HG03045 (cell line): ENCODE data around the gene SPEM2.

ENCODE experiments used
- ATAC-seq: cut with Tn5 transposase; IDR thresholded peaks from one replicate; pipeline ENCODE4 v1.9.1; 2021; ENCODE audit warnings: mild to moderate bottlenecking, moderate library complexity; ENCODE audit not compliant: unreplicated experiment

The SPEM2 gene

DNA sequence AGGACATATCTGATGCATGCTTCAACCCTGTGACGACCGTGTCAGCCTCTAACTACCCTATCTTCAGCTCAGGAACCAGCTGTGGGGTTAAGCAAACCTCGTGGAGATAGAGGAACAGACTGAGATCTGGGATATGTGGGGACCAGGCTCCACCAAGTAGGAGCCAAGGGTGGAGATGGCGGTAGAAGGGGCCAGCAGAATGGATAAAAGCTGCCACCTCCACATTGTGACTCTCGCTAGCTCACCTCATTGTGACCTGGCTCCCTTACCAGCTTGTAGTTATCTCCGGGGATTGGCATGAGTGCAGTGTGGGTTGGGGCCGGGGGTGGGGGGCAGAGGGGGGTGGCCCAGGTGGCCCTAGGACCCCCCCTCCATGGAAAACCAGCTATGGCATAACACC is at the start of gene SPEM2:
SPEM2 (plus strand) TSS at position 301 of the 400 bp plus-strand sequence; CDS start at position 374, 73 bp downstream.
- no peak for ATAC-seq

DNA sequence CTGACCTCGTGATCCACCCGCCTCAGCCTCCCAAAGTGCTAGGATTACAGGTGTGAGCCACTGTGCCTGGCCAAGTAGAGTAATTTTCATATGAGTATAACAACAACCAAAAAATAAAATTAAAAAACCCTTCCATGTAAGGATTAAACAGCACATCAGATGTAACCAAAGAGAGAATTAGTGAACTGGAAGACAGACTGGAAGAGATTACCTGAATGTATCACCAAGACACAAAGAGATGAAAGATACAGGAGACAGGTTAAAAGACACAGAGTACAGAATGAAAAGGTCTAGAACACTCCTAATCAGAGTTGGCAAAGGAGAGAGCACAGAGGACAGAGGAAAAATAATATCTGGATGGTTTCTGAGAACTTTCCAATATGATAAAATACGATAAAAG is 46.3 kb upstream of the SPEM2 start:
- no peak for ATAC-seq

DNA sequence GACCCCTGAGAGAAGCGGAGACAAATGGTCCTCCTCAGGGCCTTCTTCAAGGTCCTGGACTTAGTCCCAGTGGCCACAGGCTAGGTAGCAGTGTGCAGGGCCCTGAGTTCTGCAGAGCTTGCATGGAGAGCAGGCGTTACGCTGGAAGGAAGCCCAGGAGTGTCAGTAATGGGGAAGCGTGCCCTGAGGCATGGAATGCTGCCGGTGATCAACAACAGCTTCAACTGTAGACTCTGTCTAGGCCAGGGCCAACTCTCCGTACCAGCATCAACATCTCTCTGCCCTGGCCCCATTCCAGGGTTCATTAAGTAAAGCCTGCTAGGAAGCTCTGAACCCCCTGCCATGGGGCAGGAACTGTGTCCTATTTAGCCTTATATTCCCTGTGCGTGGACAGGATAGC is 45.1 kb upstream of the SPEM2 start:
- ATAC-seq, result no peak

DNA sequence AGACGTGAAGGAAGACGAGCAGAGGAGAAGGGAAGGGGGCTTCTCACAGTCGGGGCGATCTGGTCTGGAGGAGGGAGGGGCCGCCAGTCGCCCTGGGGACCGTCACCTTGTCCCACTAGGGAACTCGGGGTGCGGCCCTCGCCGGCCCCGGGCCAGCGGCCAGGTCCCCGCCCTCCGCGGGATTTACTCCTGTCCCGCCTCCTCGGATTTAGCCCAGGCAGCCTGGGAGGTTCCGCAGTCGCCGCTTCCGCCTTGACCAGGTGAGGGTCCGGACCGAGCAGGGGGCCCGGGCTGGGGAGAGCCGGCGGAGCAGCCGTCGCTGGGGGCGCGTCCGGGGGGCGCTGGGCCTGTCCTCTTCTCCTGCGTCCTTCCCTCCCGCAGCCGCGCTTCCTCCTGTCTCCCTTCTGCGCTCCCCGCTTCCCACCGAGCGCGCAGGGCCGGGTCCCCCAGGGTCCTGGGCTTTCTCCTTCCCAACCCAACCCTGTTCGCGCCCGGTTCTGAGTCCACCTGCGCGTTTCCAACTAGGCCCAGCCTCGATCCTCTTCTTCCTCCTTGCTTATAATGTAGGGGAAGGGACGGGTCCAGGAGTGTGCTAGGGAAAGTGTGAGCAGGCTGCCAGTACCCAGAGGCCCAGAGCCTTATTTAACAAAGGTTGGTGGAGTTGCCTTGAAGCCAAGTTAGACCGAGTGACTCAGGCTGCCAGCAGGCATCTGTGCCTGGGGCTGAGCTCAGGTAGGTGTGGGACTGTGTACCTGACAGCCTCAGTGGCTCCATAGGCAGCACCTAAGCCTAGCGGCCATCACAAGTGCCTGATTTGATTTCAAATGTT is 44.3 kb upstream of the SPEM2 start, which contains the start of gene TNK1:
TNK1 (plus strand) TSS at position 235 of the 829 bp plus-strand sequence. CDS start 1,838 bp downstream, outside the sequence.
- no peak for ATAC-seq

DNA sequence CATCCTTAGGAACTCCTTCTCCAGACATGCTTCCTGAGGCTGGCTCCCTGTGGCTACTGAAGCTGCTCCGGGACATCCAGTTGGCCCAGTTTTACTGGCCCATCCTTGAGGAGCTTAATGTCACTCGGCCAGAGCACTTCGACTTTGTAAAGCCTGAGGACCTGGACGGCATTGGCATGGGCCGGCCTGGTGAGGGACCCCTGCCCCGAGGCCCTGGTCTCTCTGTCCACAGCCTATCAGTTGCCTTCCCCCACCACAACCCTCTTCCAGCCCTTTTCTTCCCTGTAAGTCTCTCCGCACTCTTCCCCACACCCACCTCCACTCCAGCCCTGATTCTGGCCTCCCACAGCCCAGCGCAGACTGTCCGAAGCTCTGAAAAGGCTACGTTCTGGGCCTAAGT is 42.5 kb upstream of the SPEM2 start:
- ATAC-seq, result no peak

DNA sequence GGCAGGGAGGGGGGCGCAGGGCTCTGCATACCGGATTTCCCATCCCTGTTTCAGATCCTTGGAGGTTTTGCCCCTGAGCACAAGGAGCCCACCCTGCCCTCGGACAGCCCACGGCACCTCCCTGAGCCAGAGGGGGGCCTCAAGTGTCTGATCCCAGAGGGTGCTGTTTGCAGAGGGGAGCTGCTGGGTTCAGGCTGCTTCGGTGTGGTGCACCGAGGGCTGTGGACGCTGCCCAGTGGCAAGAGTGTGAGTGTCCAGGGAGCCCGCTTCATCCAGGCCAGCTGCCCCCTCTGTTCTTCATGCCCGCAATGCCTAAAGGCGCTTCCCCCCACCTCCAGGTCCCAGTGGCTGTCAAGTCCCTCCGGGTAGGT is 42.1 kb upstream of the SPEM2 start:
- no peak for ATAC-seq

DNA sequence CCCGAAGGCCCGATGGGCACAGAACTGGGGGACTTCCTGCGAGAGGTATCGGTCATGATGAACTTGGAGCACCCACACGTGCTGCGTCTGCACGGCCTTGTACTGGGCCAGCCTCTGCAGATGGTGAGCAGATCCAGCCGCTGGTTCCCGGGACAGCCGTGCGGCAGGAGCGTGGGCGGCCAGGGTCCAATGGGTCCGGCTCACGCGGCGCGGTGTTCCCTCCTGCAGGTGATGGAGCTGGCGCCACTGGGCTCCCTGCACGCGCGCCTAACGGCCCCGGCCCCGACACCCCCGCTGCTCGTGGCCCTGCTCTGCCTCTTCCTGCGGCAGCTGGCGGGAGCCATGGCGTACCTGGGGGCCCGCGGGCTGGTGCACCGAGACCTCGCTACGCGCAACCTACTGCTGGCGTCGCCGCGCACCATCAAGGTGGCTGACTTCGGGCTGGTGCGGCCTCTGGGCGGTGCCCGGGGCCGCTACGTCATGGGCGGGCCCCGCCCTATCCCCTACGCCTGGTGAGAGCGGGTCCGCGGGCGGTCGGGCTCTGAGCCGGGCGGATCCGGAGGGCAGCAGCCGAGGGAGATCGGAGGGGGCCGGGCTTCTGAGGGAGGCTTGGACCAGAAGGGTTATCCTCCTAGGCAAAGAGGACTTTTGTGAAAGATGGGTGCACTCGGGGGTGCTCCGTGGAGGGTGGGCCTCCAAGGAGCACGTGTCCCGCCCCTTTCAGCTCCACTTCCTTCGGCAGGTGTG is 41.5 kb upstream of the SPEM2 start:
- ATAC-seq, result peak; percentile 63

DNA sequence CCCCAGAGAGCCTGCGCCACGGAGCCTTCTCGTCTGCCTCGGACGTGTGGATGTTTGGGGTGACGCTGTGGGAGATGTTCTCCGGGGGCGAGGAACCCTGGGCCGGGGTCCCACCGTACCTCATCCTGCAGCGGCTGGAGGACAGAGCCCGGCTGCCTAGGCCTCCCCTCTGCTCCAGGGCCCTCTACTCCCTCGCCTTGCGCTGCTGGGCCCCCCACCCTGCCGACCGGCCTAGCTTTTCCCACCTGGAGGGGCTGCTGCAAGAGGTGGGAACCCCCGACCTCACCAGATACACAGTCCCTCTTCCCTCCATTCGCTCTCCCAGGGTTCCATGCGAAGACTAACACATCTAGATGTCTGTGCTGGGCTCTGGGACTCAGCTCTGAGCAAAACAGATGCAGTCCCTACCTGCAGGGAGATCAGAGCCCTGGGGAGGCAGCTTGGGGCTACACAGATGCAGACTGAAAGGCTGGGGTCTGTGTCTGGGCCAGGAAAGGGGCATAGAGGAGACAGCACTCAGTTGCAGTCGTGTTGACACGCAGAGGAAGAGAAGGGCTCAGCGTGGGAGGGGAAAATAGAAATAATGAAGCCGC is 40.8 kb upstream of the SPEM2 start:
- ATAC-seq, result no peak

DNA sequence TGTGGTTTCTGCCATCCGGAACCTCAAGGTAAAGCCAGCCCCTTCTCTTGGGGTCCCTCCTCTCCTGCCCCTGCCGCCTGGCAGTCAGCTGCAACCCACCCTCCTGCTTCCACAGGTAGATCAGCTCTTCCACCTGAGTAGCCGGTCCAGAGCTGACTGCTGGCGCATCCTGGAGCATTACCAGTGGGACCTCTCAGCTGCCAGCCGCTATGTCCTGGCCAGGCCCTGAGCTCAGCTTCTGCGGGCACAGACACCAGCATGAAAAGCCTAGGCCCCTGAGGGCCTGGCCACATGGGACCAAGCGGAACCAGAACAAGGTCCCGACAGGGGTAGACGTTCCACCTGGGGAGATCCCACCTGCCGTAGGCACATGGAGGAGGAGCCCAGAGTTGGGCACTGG is 36.6 kb upstream of the SPEM2 start:
- ATAC-seq, result no peak

DNA sequence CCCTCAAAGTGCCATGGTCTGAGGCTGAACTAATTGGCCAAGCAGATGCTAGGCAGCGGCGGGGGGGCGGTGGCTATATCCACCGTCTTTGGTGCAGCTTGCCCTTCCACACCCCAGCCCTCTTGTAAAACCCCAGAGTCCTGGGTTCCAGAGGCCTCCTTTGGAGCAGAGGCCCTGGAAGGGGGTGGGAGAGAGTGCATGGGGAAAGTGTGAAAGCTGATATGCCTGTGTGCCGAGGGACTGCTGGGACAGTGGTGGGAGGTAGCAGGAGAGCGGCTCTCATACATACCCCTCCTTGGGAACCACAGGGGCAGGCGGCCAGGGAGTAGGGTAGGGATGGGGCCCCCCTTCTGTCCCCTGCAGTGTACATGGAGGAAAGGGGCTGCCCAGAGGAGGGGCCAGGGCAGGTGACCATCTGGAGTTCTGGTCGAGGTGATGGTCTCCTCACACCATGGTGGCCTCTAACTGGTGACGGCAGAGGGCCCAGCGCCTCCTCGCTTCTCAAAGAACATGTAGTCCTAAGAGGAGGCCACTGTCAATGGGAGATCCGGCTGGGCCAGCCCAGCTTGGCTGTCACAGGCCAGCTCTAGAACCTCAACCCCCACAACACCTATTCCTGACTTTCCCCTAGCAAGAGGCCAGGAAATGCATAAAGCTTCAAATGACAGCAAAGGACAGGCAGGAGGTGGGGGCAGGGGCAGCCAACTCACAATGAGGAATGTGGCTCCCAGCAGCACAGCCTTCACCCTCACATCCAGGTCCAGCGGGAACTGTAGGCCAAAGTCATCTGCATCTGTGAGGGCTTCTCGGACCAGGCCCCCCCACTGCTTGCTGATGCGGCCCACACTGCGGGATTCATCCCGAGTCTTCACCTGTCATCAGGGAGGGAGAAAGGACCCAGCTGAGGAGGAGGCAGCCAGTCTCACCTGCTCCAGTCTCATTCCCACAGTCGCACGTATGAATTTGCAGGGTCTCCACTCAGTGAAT is 35.2 kb upstream of the SPEM2 start:
- ATAC-seq, result no peak

DNA sequence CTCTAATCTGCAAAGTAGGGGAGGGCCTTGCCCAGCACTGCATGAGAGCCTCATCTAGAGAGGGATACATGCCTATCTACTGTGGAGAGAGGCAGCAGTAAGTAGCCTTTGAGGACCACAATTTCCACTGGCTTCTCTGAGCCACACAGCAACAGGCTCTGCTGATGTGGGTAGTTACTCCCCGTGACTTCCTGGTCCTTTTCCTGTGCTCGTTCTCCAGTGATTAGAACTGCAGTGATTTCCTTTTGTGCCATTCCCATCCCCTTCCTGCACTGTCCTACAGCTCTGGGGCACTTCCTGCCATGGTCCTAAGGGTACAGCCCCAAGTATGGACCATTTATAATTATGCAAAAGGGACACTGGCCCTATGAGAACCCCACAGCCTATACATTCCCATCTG is 34.1 kb upstream of the SPEM2 start:
- no peak for ATAC-seq

DNA sequence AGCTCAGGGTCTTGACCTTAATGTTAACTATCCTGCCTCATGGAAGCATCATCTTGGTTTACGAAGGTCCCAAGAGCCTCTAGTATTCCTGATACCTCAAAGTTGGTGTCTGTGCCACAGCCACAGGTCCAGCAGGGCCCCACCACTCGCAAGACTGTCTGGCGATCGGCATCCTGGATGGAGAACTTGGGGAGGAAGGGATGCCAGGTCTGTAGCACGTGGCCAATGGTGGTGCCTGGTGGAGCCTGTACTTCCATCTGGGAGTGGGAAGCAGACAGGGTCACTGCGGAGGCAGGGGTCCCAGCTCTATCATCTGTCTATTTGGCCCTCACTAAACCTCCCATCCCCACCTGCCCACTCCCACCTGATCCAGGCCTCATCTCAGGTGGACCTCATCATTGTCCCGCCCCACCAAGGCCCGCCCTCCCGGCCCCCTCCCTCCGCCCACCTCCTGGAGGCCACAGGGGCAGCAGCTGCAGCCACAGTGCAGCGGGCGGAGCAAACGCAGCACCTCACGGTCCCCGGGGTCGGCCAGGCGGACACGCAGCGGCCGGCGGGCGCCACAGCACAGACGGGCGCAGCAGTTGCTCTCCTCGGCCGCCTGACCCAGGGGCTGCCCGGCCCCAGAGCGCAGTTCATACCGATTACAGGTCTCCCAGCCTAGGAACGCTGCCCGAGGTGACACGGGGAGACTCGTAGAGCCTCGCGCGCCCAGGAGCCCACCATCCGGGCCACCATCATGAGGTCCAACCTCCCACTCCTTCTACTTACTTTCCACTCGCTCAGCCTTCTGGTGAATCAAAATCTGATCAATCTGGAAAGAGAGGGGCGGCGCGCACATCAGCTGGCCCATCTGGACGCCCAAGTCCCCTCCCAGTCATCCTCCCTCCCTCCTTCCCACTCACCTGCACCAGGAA is 32.5 kb upstream of the SPEM2 start:
- no peak for ATAC-seq

DNA sequence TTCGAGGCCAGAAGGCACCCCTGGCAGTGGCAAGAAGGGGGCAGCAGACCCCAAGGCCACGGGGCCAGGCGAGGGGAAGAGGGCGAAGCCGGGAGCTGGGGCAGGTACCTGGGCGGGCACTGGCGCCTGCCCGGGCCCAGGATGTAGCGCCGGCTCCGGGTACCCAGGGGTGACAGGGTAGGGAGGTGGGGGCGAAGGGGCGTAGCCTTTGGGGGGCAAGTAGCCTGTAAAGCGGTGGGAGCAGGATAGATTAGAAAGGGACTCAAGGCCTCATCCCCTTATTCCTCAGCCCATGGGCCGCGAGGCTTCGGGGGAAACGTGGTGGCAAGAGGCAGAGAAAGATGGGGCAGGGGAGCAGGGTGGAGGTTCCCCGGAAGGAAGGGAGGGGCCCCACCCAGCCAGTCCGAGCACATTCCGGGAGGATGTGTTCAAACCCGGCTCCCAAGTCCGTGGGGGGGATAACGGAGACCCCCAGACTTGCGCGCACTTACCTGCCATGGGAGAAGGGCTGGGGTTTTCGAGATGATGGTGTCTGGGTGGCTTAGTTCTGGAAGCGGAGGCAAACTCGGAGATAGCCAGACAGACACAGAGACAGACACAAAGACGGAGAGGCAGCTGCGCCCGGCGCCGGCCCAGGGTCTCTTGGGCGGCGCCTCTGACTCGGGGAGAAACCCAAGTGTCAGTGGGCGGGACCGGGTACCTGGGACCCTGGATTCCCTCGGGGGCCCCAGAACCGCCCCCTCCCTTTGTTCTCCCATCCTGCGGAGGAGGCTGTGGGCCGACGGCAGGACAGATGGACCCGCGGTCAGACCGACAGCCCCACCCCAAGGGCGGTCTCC is 31.6 kb upstream of the SPEM2 start:
- peak; percentile 54 for ATAC-seq

DNA sequence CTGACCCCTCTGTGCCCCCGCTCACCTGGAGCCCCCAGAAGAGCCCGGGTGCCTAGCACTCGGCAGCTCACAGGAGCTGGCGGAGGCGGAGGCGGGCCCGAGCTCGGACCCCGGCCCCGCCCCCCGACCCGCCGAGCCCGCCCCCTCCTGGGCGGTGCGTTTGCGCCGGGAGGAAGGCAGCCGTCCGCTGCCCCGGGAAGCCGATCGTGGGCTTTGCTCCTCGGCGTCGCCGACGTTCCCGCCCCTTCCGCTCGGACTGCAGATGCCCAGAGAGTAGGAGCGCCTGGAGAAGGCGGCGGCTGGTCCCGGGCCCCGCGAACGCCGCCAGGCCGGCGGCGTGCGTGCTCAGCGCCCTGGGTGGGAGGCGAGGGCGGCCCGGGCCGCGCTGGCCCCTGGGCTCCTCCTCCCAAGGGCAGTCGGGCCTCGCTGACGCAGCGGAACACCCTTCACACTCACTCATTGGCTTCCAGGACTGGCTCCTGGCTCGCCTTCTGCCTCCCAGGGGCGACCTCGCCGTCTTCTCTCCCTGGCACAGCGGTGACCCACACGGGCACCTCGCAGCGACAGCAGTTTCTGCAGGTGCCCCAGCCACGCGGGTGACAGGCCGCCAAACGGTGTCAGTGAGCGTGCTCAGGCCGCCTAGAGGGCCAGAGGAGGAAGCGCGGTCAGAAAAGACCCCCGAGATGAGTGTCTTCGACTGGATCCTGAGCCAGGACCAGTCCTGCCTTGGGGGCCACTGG is 30.8 kb upstream of the SPEM2 start, which contains the start of gene PLSCR3:
PLSCR3 (minus strand) TSS at position 74 of the 740 bp plus-strand sequence. CDS start 415 bp downstream, outside the sequence.
- ATAC-seq, result peak; percentile 71

DNA sequence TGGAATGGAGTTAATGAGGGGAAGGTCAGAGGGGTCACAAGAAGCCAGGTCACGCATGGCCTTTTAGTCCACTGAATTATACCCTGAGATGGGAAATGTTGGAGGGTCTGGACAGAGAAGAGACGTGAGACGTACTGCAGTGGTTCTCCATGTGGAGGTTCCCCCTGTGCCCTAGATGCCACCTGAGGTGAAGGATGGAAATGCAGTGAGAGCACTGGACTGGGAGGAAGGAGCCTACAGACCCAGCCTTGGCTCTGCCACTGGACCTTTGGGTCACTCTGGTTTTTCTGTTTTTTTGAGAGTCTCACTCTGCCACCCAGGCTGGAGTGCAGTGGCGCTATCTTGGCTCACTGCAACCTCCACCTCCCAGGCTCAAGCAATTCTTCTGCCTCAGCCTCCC is 29.3 kb upstream of the SPEM2 start:
- no peak for ATAC-seq

DNA sequence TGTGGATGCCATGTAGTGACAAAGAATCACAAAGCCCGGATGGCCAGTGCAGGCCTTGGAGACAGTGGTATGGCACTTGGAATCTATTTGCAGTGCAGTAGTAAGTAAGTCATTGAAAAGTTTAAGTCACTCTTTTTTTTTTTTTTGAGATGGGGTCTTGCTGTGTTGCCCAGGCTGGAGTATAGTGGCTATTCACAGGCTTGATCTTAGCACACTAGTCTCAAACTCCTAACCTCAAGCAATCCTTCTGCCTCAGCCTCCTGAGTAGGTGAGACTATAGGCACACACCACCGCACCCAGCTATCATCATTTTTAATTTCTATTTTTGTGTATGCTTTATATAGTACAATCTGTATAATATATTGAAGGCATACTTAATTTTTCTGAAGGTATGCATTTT is 26.8 kb upstream of the SPEM2 start:
- ATAC-seq, result no peak

DNA sequence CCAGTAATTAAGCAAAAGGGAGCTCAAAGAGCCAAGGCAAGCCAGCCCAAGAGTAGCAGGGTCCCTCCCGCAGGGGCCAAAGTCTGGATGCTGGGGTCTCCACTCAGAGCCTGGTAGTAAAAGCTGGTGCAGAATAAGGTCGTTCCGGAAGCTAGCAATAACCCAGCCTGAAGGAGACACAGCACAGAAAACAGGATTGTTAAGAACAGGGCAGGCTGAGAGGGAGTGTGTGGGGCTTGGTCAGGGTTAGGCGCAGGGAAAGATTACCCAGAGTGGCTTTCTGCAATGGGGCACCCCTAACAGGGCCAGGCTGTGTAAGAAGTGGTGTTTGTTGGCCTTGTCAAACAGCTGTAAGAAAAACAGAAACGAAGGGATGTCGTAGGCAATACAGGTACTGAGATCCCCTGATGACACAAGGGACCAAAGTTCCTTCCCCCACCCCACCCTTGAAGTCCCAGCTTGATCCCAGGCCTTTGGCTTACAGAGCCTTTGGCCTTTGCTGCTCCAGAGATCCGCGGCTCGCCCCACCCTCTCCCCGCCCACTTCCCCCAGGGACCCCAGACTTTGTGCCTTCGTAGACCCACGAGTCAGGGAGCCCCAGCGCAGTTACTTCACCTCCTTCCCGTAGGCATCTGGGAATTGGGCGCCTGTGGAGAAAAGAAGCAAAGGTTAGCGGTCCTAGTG is 22.2 kb upstream of the SPEM2 start:
- no peak for ATAC-seq

DNA sequence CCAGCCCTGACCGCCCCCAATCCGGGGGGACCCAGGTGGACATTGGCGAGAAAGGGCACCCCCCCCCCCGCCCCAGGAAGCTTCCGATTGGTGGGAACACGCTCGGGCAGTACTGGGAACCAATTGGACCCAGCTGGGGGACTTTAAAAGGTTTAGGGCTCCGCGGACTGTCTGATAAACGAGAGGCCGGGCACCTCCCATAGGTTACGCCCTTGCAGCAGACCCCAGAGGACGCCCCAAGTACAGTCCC is 21.8 kb upstream of the SPEM2 start:
- no peak for ATAC-seq
